NCI-H774 (cell line): ENCODE results near the gene HCFC1.

Experiments used
- DNase-seq: peaks from one replicate; lab custom pipeline; 2025; lab: John Stamatoyannopoulos, UW

HCFC1 gene

GRCh38 chrX:153924149-153924861, 47.3 kb downstream of the HCFC1 start:
- no peak for DNase-seq

- DNase-seq = no peak
Observed at GRCh38 chrX:153922932-153923857, 48.4 kb downstream of the HCFC1 start.

GRCh38 chrX:153921511-153922446, 49.8 kb downstream of the HCFC1 start:
- no peak for DNase-seq

- no peak for DNase-seq
Observed at GRCh38 chrX:153921070-153921469, 50.5 kb downstream of the HCFC1 start.

DNA sequence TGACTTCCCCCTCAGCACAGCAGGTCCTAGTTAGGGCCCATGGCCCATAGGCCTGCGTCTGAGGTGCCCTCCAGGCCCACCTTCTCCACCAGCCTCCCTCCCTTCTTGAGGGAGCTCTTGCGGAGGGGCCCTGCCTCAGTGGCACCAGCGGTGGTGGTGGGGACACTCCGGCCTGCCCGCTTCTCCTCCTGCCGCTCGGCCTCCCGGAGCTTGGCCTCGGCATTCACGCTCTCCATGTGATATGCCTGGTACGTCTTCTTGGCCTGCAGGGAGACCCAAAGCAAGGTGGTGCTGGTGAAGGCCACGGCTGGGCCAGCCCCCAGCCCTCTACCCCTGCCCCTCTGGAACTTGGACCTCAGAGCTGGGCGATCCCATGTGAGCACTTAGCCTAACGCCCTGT, 51.1 kb downstream of the HCFC1 start:
- DNase-seq = no peak

DNA sequence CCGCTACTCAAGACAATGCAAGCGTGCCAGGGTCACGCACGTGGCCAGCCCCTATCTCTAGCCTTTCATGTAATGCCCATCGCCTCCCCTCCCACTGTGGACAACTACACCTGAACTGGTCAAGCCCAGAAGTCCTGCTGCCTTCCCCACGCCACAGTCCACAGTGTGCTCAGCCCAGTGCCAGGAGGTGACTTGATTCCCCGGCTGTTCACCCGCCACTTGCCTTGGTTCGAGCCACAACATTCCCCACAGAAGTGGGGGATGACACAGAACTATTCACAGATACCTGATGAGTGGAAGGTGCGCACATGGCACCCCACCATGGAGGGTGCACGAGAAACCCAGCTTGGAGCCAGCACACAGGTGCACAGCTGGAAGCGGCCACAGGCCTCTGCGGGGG, 52.3 kb downstream of the HCFC1 start:
- no peak for DNase-seq

GRCh38 chrX:153917869-153918268, 53.7 kb downstream of the HCFC1 start:
- DNase-seq = no peak

GRCh38 chrX:153913701-153914100, 57.9 kb downstream of the HCFC1 start:
- DNase-seq = no peak

DNA sequence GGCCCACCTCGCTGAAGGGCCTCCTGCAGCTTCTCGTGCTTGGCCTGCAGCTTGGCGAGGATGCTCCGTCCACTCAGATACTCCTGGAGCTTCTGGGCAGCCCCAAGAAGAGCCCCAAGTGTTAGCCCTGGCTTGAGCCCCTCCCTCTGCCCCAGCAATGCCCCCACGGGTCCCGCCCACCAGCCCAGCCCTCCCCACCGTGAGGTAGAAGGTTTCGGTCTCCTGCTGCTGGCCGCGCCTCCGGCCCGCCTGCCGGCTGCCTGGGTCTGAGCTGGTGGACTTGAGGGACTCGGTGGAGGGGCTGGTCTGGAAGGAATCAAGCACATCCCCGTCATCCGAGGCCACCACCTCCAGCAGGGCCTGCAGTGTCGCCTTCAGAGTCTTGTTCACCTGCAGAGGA, 58.4 kb downstream of the HCFC1 start:
- no peak for DNase-seq

- no peak for DNase-seq
Observed at GRCh38 chrX:153911798-153912197, 59.8 kb downstream of the HCFC1 start.

DNA sequence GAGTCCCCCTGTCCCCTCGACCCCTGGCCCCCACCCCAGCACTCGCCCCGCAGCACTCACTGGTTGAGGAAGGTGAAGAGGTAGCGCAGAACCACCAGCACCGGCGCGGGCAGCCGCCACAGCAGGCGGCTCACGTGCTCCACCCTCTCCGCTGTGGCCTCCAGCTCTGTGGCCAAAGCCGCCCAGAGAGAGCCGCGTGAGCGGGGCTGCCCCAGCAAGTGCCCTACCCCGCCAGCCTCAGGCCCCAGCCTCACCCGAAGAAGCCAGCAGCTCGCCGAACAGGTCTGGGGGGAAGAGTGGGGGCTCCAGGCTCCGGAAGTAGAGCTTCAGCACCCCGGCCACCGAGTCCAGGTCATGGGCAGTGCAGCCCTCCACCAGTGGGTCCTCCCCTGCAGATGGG, 61.2 kb downstream of the HCFC1 start:
- DNase-seq = no peak

DNA sequence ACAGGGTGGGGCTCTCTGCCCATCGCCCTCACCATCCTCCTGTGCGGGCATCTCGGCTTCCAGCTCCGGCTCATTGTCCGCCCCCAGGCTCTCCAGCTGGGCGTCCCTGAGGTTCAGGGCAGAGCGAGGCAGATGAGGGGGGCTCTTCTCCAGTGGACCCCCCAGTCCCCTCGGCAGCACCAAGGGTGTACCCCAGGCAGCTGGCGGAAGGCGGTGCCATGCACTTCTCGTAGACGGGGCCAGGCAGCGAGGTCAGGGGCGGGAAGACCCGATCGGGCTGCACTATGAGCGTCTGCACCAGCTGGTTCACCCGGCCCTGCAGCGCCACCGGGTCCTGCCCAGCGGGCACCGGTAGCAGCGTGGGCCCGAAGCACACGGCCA, 61.6 kb downstream of the HCFC1 start:
- no peak for DNase-seq

- no peak for DNase-seq
Observed at GRCh38 chrX:153909024-153909979, 62.3 kb downstream of the HCFC1 start.

GRCh38 chrX:153908219-153908860, 63.3 kb downstream of the HCFC1 start:
- DNase-seq = no peak

- no peak for DNase-seq
Observed at GRCh38 chrX:153907456-153907855, 64.2 kb downstream of the HCFC1 start.

GRCh38 chrX:153906126-153906917, 65.3 kb downstream of the HCFC1 start:
- DNase-seq = no peak

- no peak for DNase-seq
Observed at GRCh38 chrX:153905481-153906095, 66.0 kb downstream of the HCFC1 start.

DNA sequence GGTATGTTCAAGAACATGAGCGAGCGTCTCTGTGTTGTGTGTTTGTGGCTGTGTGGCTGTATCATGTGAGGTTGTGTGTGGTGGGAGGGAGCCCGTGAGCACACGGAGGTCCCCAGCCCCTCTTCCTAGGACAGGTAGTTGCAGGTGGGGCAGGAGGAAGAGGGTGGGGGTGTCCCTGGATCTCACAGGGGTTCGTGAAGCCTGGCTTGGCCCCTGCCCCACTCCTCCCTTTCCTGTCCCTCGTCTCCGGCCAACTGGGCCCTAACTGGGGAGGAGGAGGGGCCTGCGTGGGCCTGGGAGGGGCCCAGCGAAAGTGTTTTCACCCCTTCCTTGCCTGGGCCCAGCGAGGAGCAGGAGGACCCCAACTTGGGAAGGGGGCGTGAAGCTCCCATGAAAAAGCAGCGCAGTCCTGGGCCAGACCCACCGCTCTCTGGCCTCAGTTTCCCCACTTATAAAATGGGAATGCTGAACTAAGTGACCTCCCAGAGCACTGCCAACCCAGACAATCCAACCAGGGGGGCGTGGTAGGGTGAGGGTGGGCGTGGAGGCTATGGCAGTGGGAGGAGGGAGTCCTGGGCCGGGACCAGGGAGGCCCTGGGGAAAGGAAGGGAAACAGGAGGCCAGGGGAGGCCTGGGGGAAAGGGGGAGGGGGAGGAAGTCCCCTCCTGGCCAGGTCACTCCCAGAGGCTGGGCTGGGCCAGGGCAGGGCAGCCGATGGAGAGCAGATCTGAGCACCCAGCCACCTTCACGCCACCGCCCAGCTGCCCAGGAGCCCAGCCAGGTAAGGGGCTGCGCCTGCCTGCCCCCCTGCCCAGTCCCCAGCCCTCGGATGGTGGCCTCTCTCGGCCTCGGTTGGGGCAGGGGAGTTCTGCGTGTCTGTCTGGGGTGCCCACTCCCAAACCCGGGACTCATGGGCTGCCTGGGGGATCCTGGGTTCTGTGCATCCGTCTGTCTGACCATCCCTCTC, 67.3 kb downstream of the HCFC1 start, which contains the start of gene AVPR2:
TSS of gene AVPR2 (plus strand) at position 683 of the 967 bp plus-strand sequence. CDS start 473 bp downstream, outside the sequence.
- DNase-seq = no peak
